Testis (tissue), 2 donors: Measurements from ENCODE around the gene CDC42SE2.

Source experiments
- POLR2A ChIP-seq: fragments of 450-650 bp; IDR thresholded peaks from one replicate; pipeline ENCODE4 v1.6.1; 2017; ENCODE audit warnings: antibody characterized with exemption, mild to moderate bottlenecking, moderate library complexity
- TF ChIP-seq, protein P1 (sequence below), 3 experiments: fragments of 450-650 bp in 2 of 3; fragments of 200-600 bp in 1 of 3; sonication (generic) in 1 of 3; IDR thresholded peaks; one replicate each; pipeline ENCODE4 v1.5.1; 2016 to 2019; ENCODE audit warnings: antibody characterized with exemption in 3 of 3, mild to moderate bottlenecking in 2 of 3, moderate library complexity in 1 of 3

DNA sequence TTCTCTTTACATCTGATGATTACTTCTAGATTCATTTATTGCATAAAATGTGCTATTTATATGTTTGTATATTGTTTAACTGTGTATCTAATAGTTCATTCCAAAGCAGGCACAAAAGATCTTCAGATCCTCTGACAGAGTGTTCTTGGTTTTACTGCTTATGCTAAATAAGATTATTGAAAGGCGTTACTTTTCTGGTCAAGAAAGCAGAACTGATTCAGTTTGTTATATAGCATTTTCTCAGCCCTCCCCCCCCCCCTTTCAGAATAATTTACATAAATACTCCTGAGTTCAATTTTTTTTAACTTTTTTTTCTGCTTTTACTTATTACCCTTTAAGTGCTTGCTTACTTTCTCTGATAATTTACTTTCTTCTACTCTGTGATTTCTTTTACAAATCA, 15.4 kb downstream of the CDC42SE2 start:
- TF ChIP-seq, protein P1, sequence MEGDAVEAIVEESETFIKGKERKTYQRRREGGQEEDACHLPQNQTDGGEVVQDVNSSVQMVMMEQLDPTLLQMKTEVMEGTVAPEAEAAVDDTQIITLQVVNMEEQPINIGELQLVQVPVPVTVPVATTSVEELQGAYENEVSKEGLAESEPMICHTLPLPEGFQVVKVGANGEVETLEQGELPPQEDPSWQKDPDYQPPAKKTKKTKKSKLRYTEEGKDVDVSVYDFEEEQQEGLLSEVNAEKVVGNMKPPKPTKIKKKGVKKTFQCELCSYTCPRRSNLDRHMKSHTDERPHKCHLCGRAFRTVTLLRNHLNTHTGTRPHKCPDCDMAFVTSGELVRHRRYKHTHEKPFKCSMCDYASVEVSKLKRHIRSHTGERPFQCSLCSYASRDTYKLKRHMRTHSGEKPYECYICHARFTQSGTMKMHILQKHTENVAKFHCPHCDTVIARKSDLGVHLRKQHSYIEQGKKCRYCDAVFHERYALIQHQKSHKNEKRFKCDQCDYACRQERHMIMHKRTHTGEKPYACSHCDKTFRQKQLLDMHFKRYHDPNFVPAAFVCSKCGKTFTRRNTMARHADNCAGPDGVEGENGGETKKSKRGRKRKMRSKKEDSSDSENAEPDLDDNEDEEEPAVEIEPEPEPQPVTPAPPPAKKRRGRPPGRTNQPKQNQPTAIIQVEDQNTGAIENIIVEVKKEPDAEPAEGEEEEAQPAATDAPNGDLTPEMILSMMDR (IDR thresholded peaks at IDR 0.05) = no peak
- no peak for TF ChIP-seq POLR2A
